Calu3 (cell line): ENCODE measurements around the gene MORN4. TPM values are rescaled to one million over a fixed set of nuclear protein-coding genes. Genes with fewer than 3 reads are reported as not detected.
A peak's percentile ranks its signal among the peaks of the same experiment; 100 is the strongest.
"Not testable (repeated sequence)": the region's sequence is repeated elsewhere in the genome, so short reads cannot be mapped to it uniquely, and the experiment has no call there.

ENCODE experiments used
- BruUV-seq: library from RNA; stranded (reverse); fragments of 400-500 nt; replicated peaks from 2 replicates; lab custom pipeline; 2021; lab: Mats Ljungman, UMichigan
- CTCF ChIA-PET: fragments of 300-600 bp; sonication (Branson Sonifier 250); formaldehyde crosslinking; loops from one replicate; lab custom pipeline; 2022; ENCODE audit warnings: antibody characterized with exemption; lab: Charles Lee
- DNase-seq: peaks from one replicate; pipeline ENCODE4 v3.0.0; 2022
- H3K27ac Mint-ChIP-seq: one replicate; pipeline ENCODE4 v1.8.0; 2022; ENCODE audit warnings: mixed read lengths; ENCODE audit not compliant: unreplicated experiment
- H3K27me3 Mint-ChIP-seq: one replicate; pipeline ENCODE4 v1.8.0; 2022; ENCODE audit warnings: mixed read lengths; ENCODE audit not compliant: unreplicated experiment
- H3K36me3 Mint-ChIP-seq: one replicate; pipeline ENCODE4 v1.8.0; 2022; ENCODE audit warnings: mild to moderate bottlenecking, moderate library complexity, mixed read lengths; ENCODE audit not compliant: insufficient read depth, unreplicated experiment
- H3K4me1 Mint-ChIP-seq: one replicate; pipeline ENCODE4 v1.8.0; 2022; ENCODE audit warnings: mild to moderate bottlenecking, low read depth, mixed read lengths; ENCODE audit not compliant: unreplicated experiment
- H3K4me3 Mint-ChIP-seq: one replicate; pipeline ENCODE4 v1.8.0; 2022; ENCODE audit warnings: mild to moderate bottlenecking, low read depth, moderate library complexity, mixed read lengths; ENCODE audit not compliant: unreplicated experiment
- H3K9me3 Mint-ChIP-seq: one replicate; pipeline ENCODE4 v1.8.0; 2022; ENCODE audit warnings: low read depth, mixed read lengths; ENCODE audit not compliant: unreplicated experiment
- intact Hi-C: fragments of 100-400 bp; cut with micrococcal nuclease; formaldehyde crosslinking; loops from one replicate; pipeline ENCODE4 v1.10.0; 2022; ENCODE audit not compliant: unreplicated experiment
- total RNA-seq: library from RNA; stranded (reverse); gene quantifications from 2 replicates; pipeline ENCODE4 v1.2.3, GENCODE V29; 2022
- TF ChIP-seq, protein P1 (sequence below): fragments of 200-600 bp; IDR thresholded peaks from one replicate; pipeline ENCODE4 v1.8.0; 2022; ENCODE audit warnings: antibody characterized with exemption; ENCODE audit not compliant: unreplicated experiment

The MORN4 gene
- total RNA-seq, 1 experiment from 2014 or later: 6.2 TPM

DNA sequence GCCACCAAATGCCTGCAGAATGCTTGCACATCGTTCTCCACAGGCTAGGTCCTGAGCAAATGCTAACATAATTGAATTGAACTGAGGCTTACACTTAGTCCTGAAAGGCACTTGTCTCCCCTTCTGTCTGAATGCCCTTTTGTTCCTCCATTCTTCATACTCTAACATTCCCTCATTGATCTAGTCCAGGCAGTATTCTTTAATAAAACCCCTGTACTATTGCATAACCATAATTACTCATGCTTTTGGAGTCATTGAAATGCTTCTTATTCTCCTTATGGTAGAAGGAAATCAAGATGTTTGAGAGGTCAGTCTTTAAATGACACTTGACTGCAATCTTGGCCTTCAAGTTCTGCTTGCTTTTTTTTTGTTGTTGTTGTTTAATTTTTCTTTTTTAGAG lies 14.3 kb upstream of the MORN4 start:
- H3K9me3 Mint-ChIP-seq: no peaks in the 10 kb centered on the region
- intact Hi-C loops: no loop called here
- CTCF ChIA-PET: no interaction called here
- no peak overlapping the region for H3K27ac Mint-ChIP-seq
- no peak for DNase-seq
- no peaks in the 10 kb centered on the region for H3K27me3 Mint-ChIP-seq
- BruUV-seq: no TSS peak
- H3K4me1 Mint-ChIP-seq: peaks cover 15% of the 10 kb centered on the region
- TF ChIP-seq, protein P1, sequence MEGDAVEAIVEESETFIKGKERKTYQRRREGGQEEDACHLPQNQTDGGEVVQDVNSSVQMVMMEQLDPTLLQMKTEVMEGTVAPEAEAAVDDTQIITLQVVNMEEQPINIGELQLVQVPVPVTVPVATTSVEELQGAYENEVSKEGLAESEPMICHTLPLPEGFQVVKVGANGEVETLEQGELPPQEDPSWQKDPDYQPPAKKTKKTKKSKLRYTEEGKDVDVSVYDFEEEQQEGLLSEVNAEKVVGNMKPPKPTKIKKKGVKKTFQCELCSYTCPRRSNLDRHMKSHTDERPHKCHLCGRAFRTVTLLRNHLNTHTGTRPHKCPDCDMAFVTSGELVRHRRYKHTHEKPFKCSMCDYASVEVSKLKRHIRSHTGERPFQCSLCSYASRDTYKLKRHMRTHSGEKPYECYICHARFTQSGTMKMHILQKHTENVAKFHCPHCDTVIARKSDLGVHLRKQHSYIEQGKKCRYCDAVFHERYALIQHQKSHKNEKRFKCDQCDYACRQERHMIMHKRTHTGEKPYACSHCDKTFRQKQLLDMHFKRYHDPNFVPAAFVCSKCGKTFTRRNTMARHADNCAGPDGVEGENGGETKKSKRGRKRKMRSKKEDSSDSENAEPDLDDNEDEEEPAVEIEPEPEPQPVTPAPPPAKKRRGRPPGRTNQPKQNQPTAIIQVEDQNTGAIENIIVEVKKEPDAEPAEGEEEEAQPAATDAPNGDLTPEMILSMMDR: no peak
- no peak overlapping the region for H3K4me3 Mint-ChIP-seq
- peaks cover 9% of the 10 kb centered on the region for H3K36me3 Mint-ChIP-seq

DNA sequence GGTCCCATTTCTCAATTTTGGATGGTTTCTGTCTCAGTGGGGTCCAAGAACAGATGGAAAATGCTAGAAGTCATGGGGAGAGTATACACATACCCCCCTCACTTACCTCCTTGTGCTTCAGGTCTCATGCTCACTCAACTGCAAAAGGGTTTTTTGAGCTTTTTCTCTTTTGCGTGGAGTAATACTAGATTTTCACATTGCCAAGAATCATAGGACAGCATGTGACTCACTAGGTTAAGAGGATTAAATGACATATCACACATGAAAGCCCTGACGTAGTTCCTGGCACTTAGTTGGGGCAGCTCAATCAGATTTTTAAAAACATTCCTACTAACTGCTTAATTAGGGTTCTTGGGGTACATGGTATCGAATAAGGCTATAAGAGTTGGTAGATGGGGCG lies 11.6 kb upstream of the MORN4 start:
- TF ChIP-seq, protein P1: no peak
- no TSS peak for BruUV-seq
- peaks cover 26% of the 10 kb centered on the region for H3K36me3 Mint-ChIP-seq
- H3K27me3 Mint-ChIP-seq: no peaks in the 10 kb centered on the region
- intact Hi-C loops: no loop called here
- no peak overlapping the region for H3K27ac Mint-ChIP-seq
- CTCF ChIA-PET: no interaction called here
- H3K9me3 Mint-ChIP-seq: no peaks in the 10 kb centered on the region
- DNase-seq: no peak
- no peak overlapping the region for H3K4me3 Mint-ChIP-seq
- H3K4me1 Mint-ChIP-seq: peaks cover 17% of the 10 kb centered on the region

DNA sequence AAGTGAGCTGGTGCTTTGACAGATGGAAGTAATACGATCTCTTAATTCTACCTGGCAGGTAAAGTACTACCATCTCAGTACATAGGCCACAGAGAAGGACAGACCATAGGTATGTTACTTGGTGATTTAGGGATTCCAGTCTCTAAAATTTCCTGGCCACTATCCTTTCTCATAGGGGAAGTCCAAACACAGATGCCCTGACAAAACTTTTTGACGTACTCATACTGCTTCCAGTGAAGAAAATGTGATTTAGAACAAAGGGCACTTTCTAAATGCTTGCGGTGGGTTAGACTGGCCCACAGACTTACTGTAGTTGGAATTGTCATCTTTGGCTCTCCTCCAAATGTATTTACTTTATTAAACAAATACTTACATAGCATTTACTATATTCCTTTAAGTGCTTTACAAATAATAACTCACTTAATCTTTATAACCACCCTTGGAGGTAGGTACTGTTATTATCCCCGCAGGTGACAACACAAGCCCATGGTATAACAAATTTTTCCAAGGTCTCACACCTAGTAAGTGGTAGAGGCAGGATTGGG lies 10.2 kb upstream of the MORN4 start:
- no peak overlapping the region for H3K4me3 Mint-ChIP-seq
- CTCF ChIA-PET: no interaction called here
- no TSS peak for BruUV-seq
- TF ChIP-seq, protein P1: no peak
- H3K27me3 Mint-ChIP-seq: no peaks in the 10 kb centered on the region
- intact Hi-C loops: no loop called here
- H3K27ac Mint-ChIP-seq: no peak overlapping the region
- no peaks in the 10 kb centered on the region for H3K9me3 Mint-ChIP-seq
- H3K36me3 Mint-ChIP-seq: peaks cover 26% of the 10 kb centered on the region
- DNase-seq: no peak
- H3K4me1 Mint-ChIP-seq: peaks cover 17% of the 10 kb centered on the region

DNA sequence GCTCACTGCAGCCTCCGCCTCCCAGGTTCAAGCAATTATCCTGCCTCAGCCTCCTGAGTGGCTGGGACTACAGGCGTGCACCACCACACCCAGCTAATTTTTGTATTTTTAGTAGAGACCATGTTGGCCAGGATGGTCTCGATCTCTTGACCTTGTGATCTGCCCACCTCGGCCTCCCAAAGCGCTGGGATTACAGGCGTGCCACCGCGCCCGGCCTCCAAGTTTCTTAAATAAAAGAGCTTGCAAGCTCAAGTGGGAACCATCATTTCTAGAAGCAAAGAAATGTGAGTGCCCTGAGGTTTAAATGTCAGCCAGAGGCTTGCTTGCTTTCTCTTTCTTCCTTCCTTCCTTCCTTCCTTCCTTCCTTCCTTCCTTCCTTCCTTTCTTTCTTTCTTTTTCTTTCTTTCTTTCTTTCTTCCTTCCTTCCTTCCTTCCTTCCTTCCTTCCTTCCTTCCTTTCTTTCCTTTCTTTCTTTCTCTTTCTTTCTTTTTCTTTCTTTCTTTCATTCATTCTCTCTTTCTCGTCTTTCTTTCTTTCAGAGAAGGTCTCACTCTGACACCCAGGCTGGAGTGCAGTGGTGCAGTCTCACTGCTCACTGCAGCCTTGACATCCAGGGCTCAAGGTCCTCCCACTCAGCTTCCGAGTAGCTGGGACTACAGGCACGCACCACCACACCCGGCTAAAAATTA lies 9.3 kb upstream of the MORN4 start:
- peaks cover 26% of the 10 kb centered on the region for H3K36me3 Mint-ChIP-seq
- DNase-seq, H3K9me3 Mint-ChIP-seq, H3K27me3 Mint-ChIP-seq, H3K27ac Mint-ChIP-seq, BruUV-seq, intact Hi-C loops: not testable (repeated sequence)
- H3K4me3 Mint-ChIP-seq: peak overlapping the region; percentile 92
- CTCF ChIA-PET: interaction anchor here (0.7 kb wide), 2 partner anchors 58 to 1014 kb away, joined by 3 to 4 read pairs; partner anchors contain the start of gene HOGA1
- peaks cover 13% of the 10 kb centered on the region for H3K4me1 Mint-ChIP-seq
